HG02885 (cell line): ENCODE measurements around the gene FMNL3.
"Not testable (repeated sequence)": the region's sequence is repeated elsewhere in the genome, so short reads cannot be mapped to it uniquely, and the experiment has no call there.

ENCODE experiments used
- ATAC-seq: cut with Tn5 transposase; IDR thresholded peaks from one replicate; pipeline ENCODE4 v1.9.1; 2021; ENCODE audit warnings: mild to moderate bottlenecking; ENCODE audit not compliant: unreplicated experiment, poor library complexity

The FMNL3 gene

GRCh38 chr12:49707128-49707811, at the start of gene FMNL3:
Gene FMNL3 (minus strand): TSS chr12:49707405. CDS start chr12:49707180, 225 bp downstream.
- peak; percentile 89 for ATAC-seq

GRCh38 chr12:49750996-49751393, 43.8 kb upstream of the FMNL3 start:
- no peak for ATAC-seq

- ATAC-seq: peak; percentile 45
Measured at GRCh38 chr12:49750027-49750995, 43.1 kb upstream of the FMNL3 start.

GRCh38 chr12:49748800-49749199, 41.6 kb upstream of the FMNL3 start:
- no peak for ATAC-seq

GRCh38 chr12:49748306-49748705, 41.1 kb upstream of the FMNL3 start:
- no peak for ATAC-seq

GRCh38 chr12:49744363-49744885, 37.2 kb upstream of the FMNL3 start:
- no peak for ATAC-seq

GRCh38 chr12:49741882-49742620, 34.8 kb upstream of the FMNL3 start:
- peak; percentile 62 for ATAC-seq

GRCh38 chr12:49740930-49741881, 34.0 kb upstream of the FMNL3 start, which contains the start of gene TMBIM6:
Gene TMBIM6 (plus strand): TSS chr12:49741557. CDS start chr12:49752494, 10,937 bp downstream.
- peak; percentile 95 for ATAC-seq

GRCh38 chr12:49740277-49740676, 33.1 kb upstream of the FMNL3 start:
- ATAC-seq: not testable (repeated sequence)

- ATAC-seq: not testable (repeated sequence)
Measured at GRCh38 chr12:49738721-49739120, 31.5 kb upstream of the FMNL3 start.

GRCh38 chr12:49734900-49735299, 27.7 kb upstream of the FMNL3 start:
- ATAC-seq: not testable (repeated sequence)

- no peak for ATAC-seq
Measured at GRCh38 chr12:49733219-49734017, 26.2 kb upstream of the FMNL3 start.

- ATAC-seq: no peak
Measured at GRCh38 chr12:49730568-49731101, 23.4 kb upstream of the FMNL3 start.

- no peak for ATAC-seq
Measured at GRCh38 chr12:49730050-49730449, 22.8 kb upstream of the FMNL3 start.

GRCh38 chr12:49728446-49728845, 21.2 kb upstream of the FMNL3 start:
- ATAC-seq: no peak

- ATAC-seq: not testable (repeated sequence)
Measured at GRCh38 chr12:49721355-49721754, 14.2 kb upstream of the FMNL3 start.

- ATAC-seq: no peak
Measured at GRCh38 chr12:49720214-49720613, 13.0 kb upstream of the FMNL3 start.

- not testable (repeated sequence) for ATAC-seq
Measured at GRCh38 chr12:49717800-49718199, 10.6 kb upstream of the FMNL3 start.
